HepG2 (cell line): ENCODE measurements around the gene SCAPER. TPM values are rescaled to one million over a fixed set of nuclear protein-coding genes. Genes with fewer than 3 reads are reported as not detected.
A peak's percentile ranks its signal among the peaks of the same experiment; 100 is the strongest.

ENCODE experiments used
- CAMTA2 ChIP-seq: sonication (generic); formaldehyde crosslinking; IDR thresholded peaks from 2 replicates; pipeline ENCODE4 v1.4.0; 2020; ENCODE audit warnings: mild to moderate bottlenecking, missing genetic modification reagents, borderline replicate concordance
- ESRRA ChIP-seq: sonication (generic); formaldehyde crosslinking; IDR thresholded peaks from 2 replicates; pipeline ENCODE4 v1.5.1; 2020; ENCODE audit warnings: mild to moderate bottlenecking, low read depth, missing genetic modification reagents
- FOXC1 ChIP-seq: sonication (generic); formaldehyde crosslinking; IDR thresholded peaks from 2 replicates; pipeline ENCODE4 v1.8.0; 2022; ENCODE audit warnings: mild to moderate bottlenecking, missing genetic modification reagents, borderline replicate concordance
- HDAC2 ChIP-seq: sonication (generic); formaldehyde crosslinking; IDR thresholded peaks from 2 replicates; pipeline ENCODE4 v1.4.0; 2020; ENCODE audit warnings: missing genetic modification reagents
- HNRNPUL1 ChIP-seq: fragments of 200-400 bp; formaldehyde crosslinking; IDR thresholded peaks from 2 replicates; pipeline ENCODE4 v1.6.1; 2017; ENCODE audit warnings: low read depth, mild to moderate bottlenecking, low read length, moderate library complexity
- RXRB ChIP-seq: IDR thresholded peaks from 2 replicates; pipeline ENCODE4 v1.6.1; 2016; ENCODE audit warnings: borderline replicate concordance, missing genetic modification reagents, missing compliant biosample characterization
- SP5 ChIP-seq: IDR thresholded peaks from 2 replicates; pipeline ENCODE4 v1.6.1; 2016; ENCODE audit warnings: low read depth, borderline replicate concordance
- TEAD2 ChIP-seq: sonication (generic); formaldehyde crosslinking; IDR thresholded peaks from 2 replicates; pipeline ENCODE4 v1.9.0; 2021; ENCODE audit warnings: missing genetic modification reagents
- TSC22D2 ChIP-seq: sonication (generic); formaldehyde crosslinking; IDR thresholded peaks from 2 replicates; pipeline ENCODE4 v1.5.1; 2020; ENCODE audit warnings: missing genetic modification reagents, mild to moderate bottlenecking, borderline replicate concordance
- ZFP90 ChIP-seq: sonication (generic); formaldehyde crosslinking; IDR thresholded peaks from 2 replicates; pipeline ENCODE4 v1.8.0; 2022; ENCODE audit warnings: missing genetic modification reagents, mild to moderate bottlenecking, inconsistent platforms, borderline replicate concordance
- ZIK1 ChIP-seq: sonication (generic); formaldehyde crosslinking; IDR thresholded peaks from 2 replicates; pipeline ENCODE4 v1.5.0; 2020; ENCODE audit warnings: mild to moderate bottlenecking, low read depth, missing genetic modification reagents, borderline replicate concordance
- ZNF17 ChIP-seq: sonication (generic); formaldehyde crosslinking; IDR thresholded peaks from 2 replicates; pipeline ENCODE4 v1.5.0; 2020; ENCODE audit warnings: mild to moderate bottlenecking, missing genetic modification reagents
- ZNF235 ChIP-seq: sonication (generic); formaldehyde crosslinking; IDR thresholded peaks from 2 replicates; pipeline ENCODE4 v1.8.1; 2023; ENCODE audit warnings: mild to moderate bottlenecking, missing genetic modification reagents, borderline replicate concordance
- ZNF317 ChIP-seq: sonication (generic); formaldehyde crosslinking; IDR thresholded peaks from 2 replicates; pipeline ENCODE4 v1.5.0; 2020; ENCODE audit warnings: mild to moderate bottlenecking, missing genetic modification reagents
- ZNF441 ChIP-seq: sonication (generic); formaldehyde crosslinking; IDR thresholded peaks from 2 replicates; pipeline ENCODE4 v1.7.0; 2021; ENCODE audit warnings: missing genetic modification reagents, borderline replicate concordance
- ZNF605 ChIP-seq: sonication (generic); formaldehyde crosslinking; IDR thresholded peaks from 2 replicates; pipeline ENCODE4 v1.8.0; 2022; ENCODE audit warnings: mild to moderate bottlenecking, missing genetic modification reagents
- ZNF83 ChIP-seq: sonication (generic); formaldehyde crosslinking; IDR thresholded peaks from 2 replicates; pipeline ENCODE4 v1.4.0; 2020; ENCODE audit warnings: missing genetic modification reagents, mild to moderate bottlenecking, borderline replicate concordance
- ZSCAN25 ChIP-seq: sonication (generic); formaldehyde crosslinking; IDR thresholded peaks from 2 replicates; pipeline ENCODE4 v1.8.0; 2022; ENCODE audit warnings: mild to moderate bottlenecking, missing genetic modification reagents
- polyA plus RNA-seq, 8 experiments: library from polyadenylated mRNA; depleted of rRNA in 3 of 8; stranded (reverse) in 7 of 8; unstranded in 1 of 8; fragments of >200 nt; fragmentation: Illumina TruSeq in 4 of 8; extraction: Trizol in 4 of 8; gene quantifications; 2 replicates each; pipeline versions ENCODE4 v1.2.1 to v1.2.3, GENCODE V29; 2011 to 2016; ENCODE audit warnings: low read depth in 4 of 8, missing spikeins in 1 of 8, mixed read lengths in 1 of 8; ENCODE audit not compliant: insufficient read depth in 1 of 8
- total RNA-seq, 5 experiments: library from RNA; depleted of rRNA; stranded (reverse); fragments of >200 nt; fragmentation: Illumina TruSeq; extraction: Trizol; gene quantifications; 2 replicates each; pipeline ENCODE4 v1.2.3, GENCODE V29; 2016; ENCODE audit warnings: low read depth in 1 of 5
- TF ChIP-seq, protein P1 (sequence below): sonication (generic); formaldehyde crosslinking; IDR thresholded peaks from 2 replicates; pipeline ENCODE4 v1.5.1; 2020; ENCODE audit warnings: mild to moderate bottlenecking, missing genetic modification reagents, moderate library complexity
- TF ChIP-seq, protein P2 (sequence below): sonication (generic); formaldehyde crosslinking; IDR thresholded peaks from 2 replicates; pipeline ENCODE4 v1.5.1; 2020; ENCODE audit warnings: mild to moderate bottlenecking, missing genetic modification reagents, moderate library complexity
- TF ChIP-seq, protein P3 (sequence below): sonication (generic); formaldehyde crosslinking; IDR thresholded peaks from 2 replicates; pipeline ENCODE4 v1.5.0; 2020; ENCODE audit warnings: missing genetic modification reagents, mild to moderate bottlenecking, borderline replicate concordance
- TF ChIP-seq, protein P4 (sequence below): sonication (generic); formaldehyde crosslinking; IDR thresholded peaks from 2 replicates; pipeline ENCODE4 v1.9.0; 2022; ENCODE audit warnings: low read depth, missing genetic modification reagents

The SCAPER gene
- total and polyA plus RNA-seq, 2 of the 13 experiments (the other 11 are each of a cell fraction or from before 2014, with no cell fraction given), result 4.3 to 10.5 TPM

DNA sequence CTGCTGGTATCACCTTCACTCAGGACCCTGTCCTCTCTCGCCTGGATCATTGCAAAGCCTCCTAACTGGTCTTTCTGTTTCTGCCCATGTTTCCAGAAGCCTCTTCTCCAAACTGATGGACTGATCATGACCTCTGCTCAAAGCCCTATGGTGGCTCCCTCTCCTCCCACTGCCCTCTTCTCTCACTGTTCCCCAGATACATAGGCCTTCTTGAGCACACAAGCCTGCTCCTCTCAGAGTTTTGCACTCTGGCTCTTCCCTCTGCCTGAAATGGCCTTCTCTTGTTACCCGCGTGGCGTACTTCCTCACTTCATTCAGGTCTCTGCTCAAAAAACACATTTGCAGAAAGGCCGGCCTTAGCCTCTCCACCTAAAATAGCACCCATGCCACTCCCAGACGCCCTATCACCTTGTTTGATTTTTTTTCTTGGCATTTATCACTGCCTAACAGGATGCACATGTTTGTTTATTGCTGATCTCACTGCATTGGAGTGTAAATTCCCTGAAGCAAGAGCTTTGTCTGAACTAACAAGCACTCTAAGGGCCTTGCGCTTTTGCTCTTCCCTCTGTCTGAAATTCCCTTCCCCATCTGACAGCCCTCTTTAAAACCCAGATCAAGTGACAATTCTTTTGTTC is 592.5 kb downstream of the SCAPER start (continued):
- no peak for TF ChIP-seq ZNF235
- no peak for TF ChIP-seq ZNF317
- TF ChIP-seq ZNF441 (CRISPR knock-in tag), result peak; percentile 27; the same call in 1 of the 2 replicates
- TF ChIP-seq, protein P1, sequence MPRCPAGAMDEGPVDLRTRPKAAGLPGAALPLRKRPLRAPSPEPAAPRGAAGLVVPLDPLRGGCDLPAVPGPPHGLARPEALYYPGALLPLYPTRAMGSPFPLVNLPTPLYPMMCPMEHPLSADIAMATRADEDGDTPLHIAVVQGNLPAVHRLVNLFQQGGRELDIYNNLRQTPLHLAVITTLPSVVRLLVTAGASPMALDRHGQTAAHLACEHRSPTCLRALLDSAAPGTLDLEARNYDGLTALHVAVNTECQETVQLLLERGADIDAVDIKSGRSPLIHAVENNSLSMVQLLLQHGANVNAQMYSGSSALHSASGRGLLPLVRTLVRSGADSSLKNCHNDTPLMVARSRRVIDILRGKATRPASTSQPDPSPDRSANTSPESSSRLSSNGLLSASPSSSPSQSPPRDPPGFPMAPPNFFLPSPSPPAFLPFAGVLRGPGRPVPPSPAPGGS (CRISPR knock-in tag), result no peak
- TF ChIP-seq ZSCAN25 (CRISPR knock-in tag), result no peak
- no peak for TF ChIP-seq SP5
- TF ChIP-seq ZNF605 (CRISPR knock-in tag), result no peak
- TF ChIP-seq RXRB (CRISPR knock-in tag), result peak; percentile 84
- TF ChIP-seq, protein P2, sequence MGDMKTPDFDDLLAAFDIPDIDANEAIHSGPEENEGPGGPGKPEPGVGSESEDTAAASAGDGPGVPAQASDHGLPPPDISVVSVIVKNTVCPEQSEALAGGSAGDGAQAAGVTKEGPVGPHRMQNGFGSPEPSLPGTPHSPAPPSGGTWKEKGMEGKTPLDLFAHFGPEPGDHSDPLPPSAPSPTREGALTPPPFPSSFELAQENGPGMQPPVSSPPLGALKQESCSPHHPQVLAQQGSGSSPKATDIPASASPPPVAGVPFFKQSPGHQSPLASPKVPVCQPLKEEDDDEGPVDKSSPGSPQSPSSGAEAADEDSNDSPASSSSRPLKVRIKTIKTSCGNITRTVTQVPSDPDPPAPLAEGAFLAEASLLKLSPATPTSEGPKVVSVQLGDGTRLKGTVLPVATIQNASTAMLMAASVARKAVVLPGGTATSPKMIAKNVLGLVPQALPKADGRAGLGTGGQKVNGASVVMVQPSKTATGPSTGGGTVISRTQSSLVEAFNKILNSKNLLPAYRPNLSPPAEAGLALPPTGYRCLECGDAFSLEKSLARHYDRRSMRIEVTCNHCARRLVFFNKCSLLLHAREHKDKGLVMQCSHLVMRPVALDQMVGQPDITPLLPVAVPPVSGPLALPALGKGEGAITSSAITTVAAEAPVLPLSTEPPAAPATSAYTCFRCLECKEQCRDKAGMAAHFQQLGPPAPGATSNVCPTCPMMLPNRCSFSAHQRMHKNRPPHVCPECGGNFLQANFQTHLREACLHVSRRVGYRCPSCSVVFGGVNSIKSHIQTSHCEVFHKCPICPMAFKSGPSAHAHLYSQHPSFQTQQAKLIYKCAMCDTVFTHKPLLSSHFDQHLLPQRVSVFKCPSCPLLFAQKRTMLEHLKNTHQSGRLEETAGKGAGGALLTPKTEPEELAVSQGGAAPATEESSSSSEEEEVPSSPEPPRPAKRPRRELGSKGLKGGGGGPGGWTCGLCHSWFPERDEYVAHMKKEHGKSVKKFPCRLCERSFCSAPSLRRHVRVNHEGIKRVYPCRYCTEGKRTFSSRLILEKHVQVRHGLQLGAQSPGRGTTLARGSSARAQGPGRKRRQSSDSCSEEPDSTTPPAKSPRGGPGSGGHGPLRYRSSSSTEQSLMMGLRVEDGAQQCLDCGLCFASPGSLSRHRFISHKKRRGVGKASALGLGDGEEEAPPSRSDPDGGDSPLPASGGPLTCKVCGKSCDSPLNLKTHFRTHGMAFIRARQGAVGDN (CRISPR knock-in tag), result no peak
- no peak for TF ChIP-seq ZFP90 (CRISPR knock-in tag)
- TF ChIP-seq, protein P3, sequence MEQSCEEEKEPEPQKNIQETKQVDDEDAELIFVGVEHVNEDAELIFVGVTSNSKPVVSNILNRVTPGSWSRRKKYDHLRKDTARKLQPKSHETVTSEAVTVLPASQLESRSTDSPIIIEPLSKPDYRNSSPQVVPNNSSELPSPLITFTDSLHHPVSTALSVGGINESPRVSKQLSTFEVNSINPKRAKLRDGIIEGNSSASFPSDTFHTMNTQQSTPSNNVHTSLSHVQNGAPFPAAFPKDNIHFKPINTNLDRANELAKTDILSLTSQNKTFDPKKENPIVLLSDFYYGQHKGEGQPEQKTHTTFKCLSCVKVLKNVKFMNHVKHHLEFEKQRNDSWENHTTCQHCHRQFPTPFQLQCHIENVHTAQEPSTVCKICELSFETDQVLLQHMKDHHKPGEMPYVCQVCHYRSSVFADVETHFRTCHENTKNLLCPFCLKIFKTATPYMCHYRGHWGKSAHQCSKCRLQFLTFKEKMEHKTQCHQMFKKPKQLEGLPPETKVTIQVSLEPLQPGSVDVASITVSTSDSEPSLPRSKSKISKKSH (CRISPR knock-in tag), result no peak
- no peak for TF ChIP-seq ZNF83 (CRISPR knock-in tag)
- no peak for TF ChIP-seq TSC22D2 (CRISPR knock-in tag)
- no peak for TF ChIP-seq ESRRA (CRISPR knock-in tag)
- no peak for TF ChIP-seq TEAD2 (CRISPR knock-in tag)
- TF ChIP-seq ZIK1, result no peak
- TF ChIP-seq HNRNPUL1, result no peak
- TF ChIP-seq ZNF17 (CRISPR knock-in tag), result no peak
- no peak for TF ChIP-seq HDAC2
- TF ChIP-seq CAMTA2 (CRISPR knock-in tag), result no peak
- TF ChIP-seq FOXC1, result no peak
- TF ChIP-seq, protein P4, sequence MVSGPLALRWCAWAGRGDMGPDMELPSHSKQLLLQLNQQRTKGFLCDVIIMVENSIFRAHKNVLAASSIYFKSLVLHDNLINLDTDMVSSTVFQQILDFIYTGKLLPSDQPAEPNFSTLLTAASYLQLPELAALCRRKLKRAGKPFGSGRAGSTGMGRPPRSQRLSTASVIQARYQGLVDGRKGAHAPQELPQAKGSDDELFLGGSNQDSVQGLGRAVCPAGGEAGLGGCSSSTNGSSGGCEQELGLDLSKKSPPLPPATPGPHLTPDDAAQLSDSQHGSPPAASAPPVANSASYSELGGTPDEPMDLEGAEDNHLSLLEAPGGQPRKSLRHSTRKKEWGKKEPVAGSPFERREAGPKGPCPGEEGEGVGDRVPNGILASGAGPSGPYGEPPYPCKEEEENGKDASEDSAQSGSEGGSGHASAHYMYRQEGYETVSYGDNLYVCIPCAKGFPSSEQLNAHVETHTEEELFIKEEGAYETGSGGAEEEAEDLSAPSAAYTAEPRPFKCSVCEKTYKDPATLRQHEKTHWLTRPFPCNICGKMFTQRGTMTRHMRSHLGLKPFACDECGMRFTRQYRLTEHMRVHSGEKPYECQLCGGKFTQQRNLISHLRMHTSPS (CRISPR knock-in tag), result peak; percentile 47; the same call in 1 of the 2 replicates
